ENCODE measurements around the gene VAMP8. TPM values are rescaled to one million over a fixed set of nuclear protein-coding genes. Genes with fewer than 3 reads are reported as not detected.
"Not testable (repeated sequence)": the region's sequence is repeated elsewhere in the genome, so short reads cannot be mapped to it uniquely, and the experiment has no call there.

The VAMP8 gene
- total RNA-seq, 1 donor from 2014 or later, result 146 TPM

- intact Hi-C loops (cut with micrococcal nuclease), result loop anchor here (1.0 kb wide), 2 partner anchors 17 to 38 kb away; partner anchors contain the start of gene RNF181
Measured at GRCh38 chr2:85578243-85579180, 1.1 kb downstream of the VAMP8 start.

GRCh38 chr2:85579266-85579935 is 2.0 kb downstream of the VAMP8 start:
- intact Hi-C loops (cut with micrococcal nuclease), result no loop called here

GRCh38 chr2:85580206-85580605 is 2.8 kb downstream of the VAMP8 start:
- intact Hi-C loops (cut with micrococcal nuclease), result no loop called here

- intact Hi-C loops (cut with micrococcal nuclease), result no loop called here
Measured at GRCh38 chr2:85582492-85582891, 5.1 kb downstream of the VAMP8 start.

- intact Hi-C loops (cut with micrococcal nuclease), result loop anchor here (1.0 kb wide), 1 partner anchor 23 kb away; the partner anchor contains the start of gene GGCX
Measured at GRCh38 chr2:85583667-85584353, 6.4 kb downstream of the VAMP8 start.

GRCh38 chr2:85584354-85584856 is 7.0 kb downstream of the VAMP8 start, which contains the start of gene VAMP5:
VAMP5 (plus strand) TSS chr2:85584431; CDS start chr2:85584491, 60 bp downstream.
- intact Hi-C loops (cut with micrococcal nuclease), result loop anchor here (1.0 kb wide), 1 partner anchor 23 kb away; the partner anchor contains the start of gene GGCX

GRCh38 chr2:85584857-85585780 is 7.7 kb downstream of the VAMP8 start:
- intact Hi-C loops (cut with micrococcal nuclease), result loop anchor here (1.0 kb wide), 3 partner anchors 8 to 24 kb away; partner anchors contain the start of genes GGCX, RNF181 and VAMP8

- intact Hi-C loops (cut with micrococcal nuclease), result loop anchor here (1.0 kb wide), 2 partner anchors 8 to 10 kb away; partner anchors contain the start of genes RNF181 and VAMP8
Measured at GRCh38 chr2:85585781-85586105, 8.4 kb downstream of the VAMP8 start.

- intact Hi-C loops (cut with micrococcal nuclease), result no loop called here
Measured at GRCh38 chr2:85588236-85588635, 10.8 kb downstream of the VAMP8 start.

- intact Hi-C loops (cut with micrococcal nuclease), result no loop called here
Measured at GRCh38 chr2:85588645-85589044, 11.3 kb downstream of the VAMP8 start.

GRCh38 chr2:85589181-85589580 is 11.8 kb downstream of the VAMP8 start:
- intact Hi-C loops (cut with micrococcal nuclease), result no loop called here

- intact Hi-C loops (cut with micrococcal nuclease), result no loop called here
Measured at GRCh38 chr2:85589982-85590791, 12.8 kb downstream of the VAMP8 start.

GRCh38 chr2:85590950-85591349 is 13.6 kb downstream of the VAMP8 start:
- intact Hi-C loops (cut with micrococcal nuclease), result no loop called here

- intact Hi-C loops (cut with micrococcal nuclease), result no loop called here
Measured at GRCh38 chr2:85591563-85591962, 14.2 kb downstream of the VAMP8 start.

- intact Hi-C loops (cut with micrococcal nuclease), result not testable (repeated sequence)
Measured at GRCh38 chr2:85592299-85592698, 14.9 kb downstream of the VAMP8 start.

GRCh38 chr2:85593023-85593422 is 15.6 kb downstream of the VAMP8 start:
- intact Hi-C loops (cut with micrococcal nuclease), result no loop called here

- intact Hi-C loops (cut with micrococcal nuclease), result loop anchor here (1.0 to 5.0 kb wide), 11 partner anchors 10 to 267 kb away; partner anchors contain the start of genes C2orf68, ELMOD3, GGCX and MAT2A
Measured at GRCh38 chr2:85594715-85595300, 17.4 kb downstream of the VAMP8 start.

- intact Hi-C loops (cut with micrococcal nuclease), result loop anchor here (1.0 to 5.0 kb wide), 11 partner anchors 10 to 267 kb away; partner anchors contain the start of genes C2orf68, ELMOD3, GGCX and MAT2A
Measured at GRCh38 chr2:85595301-85596025, 18.1 kb downstream of the VAMP8 start, which contains the start of gene RNF181. RNF181 (plus strand) TSS chr2:85595745; CDS start chr2:85595764, 19 bp downstream.

Data from T-helper 1 cell treated with Interleukin-12 subunit alpha and Interleukin-12 subunit beta and Interleukin-4 antibody, amounts not matched to agents 30 ng/mL and 1 ng/mL, for 36 hours (primary cell).